Measurements from ENCODE around the gene CARMIL3. TPM values are rescaled to one million over a fixed set of nuclear protein-coding genes. Genes with fewer than 3 reads are reported as not detected.
A peak's percentile ranks its signal among the peaks of the same experiment; 100 is the strongest.

Gene CARMIL3
- total RNA-seq, 3 donors from 2014 or later: 1.4 to 2.7 (median 1.5) TPM

DNA sequence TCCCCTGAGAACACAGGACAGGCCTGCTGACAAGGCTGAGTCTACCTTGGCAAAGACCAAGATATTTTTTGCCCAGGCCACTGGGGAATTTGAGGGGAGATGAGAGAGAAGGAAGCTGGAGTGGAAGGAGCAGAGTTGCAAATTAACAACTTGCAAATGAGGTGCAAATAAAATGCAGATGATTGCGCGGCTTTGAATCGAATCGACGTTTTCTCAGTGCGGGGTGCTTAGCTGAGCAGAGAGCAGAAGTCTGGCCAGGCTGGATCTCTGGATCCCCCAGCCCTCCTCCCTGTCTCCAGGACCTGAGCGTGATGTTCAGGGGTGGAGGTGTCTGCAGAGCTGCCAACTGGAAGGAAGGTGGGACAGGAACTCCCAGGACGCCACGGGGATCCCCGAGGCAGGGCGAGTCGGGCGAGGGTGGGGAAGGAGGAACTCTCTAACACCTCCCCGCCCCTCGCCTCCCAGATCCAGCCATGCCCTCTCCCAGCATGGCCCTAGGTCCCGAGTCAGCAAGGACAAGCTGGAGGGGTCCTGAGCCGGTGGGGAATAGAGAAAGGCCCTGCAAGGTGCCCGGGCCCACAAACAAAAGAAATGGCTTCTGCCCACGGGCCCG is 527 bp upstream of the CARMIL3 start:
- no peaks in the 10 kb centered on the region for H3K9me3 ChIP-seq
- no peak for TF ChIP-seq CTCF (IDR thresholded peaks at IDR 0.05)
- H3K4me3 ChIP-seq: peak overlapping the region; percentile 40
- intact Hi-C loops (cut with DNase I, micrococcal nuclease): loop anchor here in 1 of 2 donors (10.0 kb wide), 1 partner anchor 54 kb away; no protein-coding TSS in a partner anchor
- ATAC-seq (peak; percentile 53), DNase-seq (peak in 2 of 3 donors; percentile 56 to 75)
- H3K4me1 ChIP-seq (ENCODE audit: low read depth): peaks cover 9% of the 10 kb centered on the region
- H3K36me3 ChIP-seq (ENCODE audit: low read depth): no peaks in the 10 kb centered on the region

DNA sequence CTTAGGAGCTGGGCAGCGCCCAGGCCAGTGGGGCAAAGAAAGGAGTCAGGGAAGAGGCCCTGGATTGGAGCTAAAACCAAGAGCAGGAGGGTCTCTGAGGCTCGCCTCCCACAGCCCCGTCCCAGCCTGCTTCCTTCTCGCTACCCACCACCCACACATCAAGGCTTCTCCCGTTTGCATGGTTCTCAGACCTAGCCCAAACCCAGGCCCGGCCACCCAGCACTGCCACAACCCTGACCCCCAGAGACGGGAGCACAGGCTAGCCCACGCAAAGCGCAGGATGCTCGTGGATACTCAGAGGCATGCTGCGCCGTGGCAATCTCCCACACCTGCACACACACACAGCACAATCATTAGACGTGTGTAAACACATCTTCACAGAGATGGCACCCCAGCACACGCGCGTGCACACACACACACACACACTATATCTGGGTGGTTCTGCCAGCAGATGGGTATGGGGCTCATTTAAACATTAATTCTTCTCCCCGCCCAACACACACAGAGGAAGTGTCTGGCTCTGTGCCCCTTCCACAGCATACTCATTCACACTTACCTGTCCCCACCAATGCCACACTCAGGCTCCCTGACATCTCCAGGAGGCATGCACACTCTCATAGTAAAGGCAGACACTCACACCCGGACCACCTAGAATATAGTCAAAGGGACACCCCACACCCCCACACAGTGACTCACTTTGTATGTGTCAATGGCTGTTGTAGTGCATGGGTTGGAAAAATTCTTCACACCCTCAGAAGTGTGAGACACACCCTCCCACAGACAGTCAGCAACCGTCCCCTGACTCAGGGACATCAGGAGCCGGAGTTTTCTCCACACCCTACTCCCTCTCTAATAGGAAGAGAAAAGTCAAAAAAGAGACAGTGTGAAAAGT is 1.1 kb downstream of the CARMIL3 start:
- DNase-seq: peak in 1 of 3 donors; percentile 14
- H3K4me3 ChIP-seq: no peak overlapping the region

DNA sequence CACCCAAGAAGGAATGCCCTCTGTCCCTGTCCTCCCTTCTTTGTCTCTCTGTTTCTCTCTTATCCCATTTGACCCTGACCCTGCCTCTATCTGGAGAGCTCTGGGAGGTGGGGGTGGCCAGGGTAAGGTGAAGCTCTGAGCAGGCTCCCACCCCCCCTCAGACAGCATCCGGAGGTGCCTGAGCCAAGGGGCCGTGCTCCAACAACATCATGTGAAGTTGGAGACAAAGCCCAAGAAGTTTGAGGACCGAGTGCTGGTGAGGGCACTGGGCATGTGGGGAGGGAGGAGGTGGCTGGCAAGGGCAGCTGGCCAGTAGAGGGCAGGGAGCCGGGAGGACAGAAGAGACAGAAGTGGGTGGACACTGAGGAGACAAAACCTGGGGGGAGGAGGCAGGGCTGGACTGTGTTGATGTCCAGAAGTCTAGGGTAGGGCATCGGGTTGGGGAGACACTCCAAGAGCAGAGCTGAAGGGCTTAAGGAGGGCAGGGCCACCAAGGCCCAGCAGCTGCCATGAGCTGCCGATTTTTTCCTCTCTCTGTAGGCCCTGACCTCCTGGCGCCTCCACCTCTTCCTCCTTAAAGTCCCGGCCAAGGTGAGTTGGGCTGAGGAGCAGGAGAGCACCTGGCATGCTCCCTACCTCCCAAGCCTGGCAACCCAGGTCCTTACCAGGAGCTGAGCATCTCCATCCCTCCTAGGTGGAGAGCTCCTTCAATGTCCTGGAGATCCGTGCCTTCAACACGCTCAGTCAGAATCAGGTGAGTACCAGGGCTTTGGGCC is 1.9 kb downstream of the CARMIL3 start:
- H3K9me3 ChIP-seq: no peaks in the 10 kb centered on the region
- DNase-seq (peak in 1 of 3 donors; percentile 22), ATAC-seq (no peak)
- TF ChIP-seq CTCF (IDR thresholded peaks at IDR 0.05): no peak
- intact Hi-C loops (cut with DNase I, micrococcal nuclease): loop anchor here in 1 of 2 donors (10.0 kb wide), 1 partner anchor 51 kb away; no protein-coding TSS in a partner anchor
- no peaks in the 10 kb centered on the region for H3K36me3 ChIP-seq (ENCODE audit: low read depth)
- peaks cover 11% of the 10 kb centered on the region for H3K4me1 ChIP-seq (ENCODE audit: low read depth)
- H3K4me3 ChIP-seq: no peak overlapping the region

More for the DNA sequence above, 1.1 kb downstream of the CARMIL3 start:
- no peak for ATAC-seq
- no peaks in the 10 kb centered on the region for H3K9me3 ChIP-seq
- intact Hi-C loops (cut with DNase I, micrococcal nuclease): loop anchor here in 1 of 2 donors (10.0 kb wide), 1 partner anchor 52 kb away; no protein-coding TSS in a partner anchor
- TF ChIP-seq CTCF (IDR thresholded peaks at IDR 0.05): no peak
- no peaks in the 10 kb centered on the region for H3K36me3 ChIP-seq (ENCODE audit: low read depth)
- peaks cover 9% of the 10 kb centered on the region for H3K4me1 ChIP-seq (ENCODE audit: low read depth)

DNA sequence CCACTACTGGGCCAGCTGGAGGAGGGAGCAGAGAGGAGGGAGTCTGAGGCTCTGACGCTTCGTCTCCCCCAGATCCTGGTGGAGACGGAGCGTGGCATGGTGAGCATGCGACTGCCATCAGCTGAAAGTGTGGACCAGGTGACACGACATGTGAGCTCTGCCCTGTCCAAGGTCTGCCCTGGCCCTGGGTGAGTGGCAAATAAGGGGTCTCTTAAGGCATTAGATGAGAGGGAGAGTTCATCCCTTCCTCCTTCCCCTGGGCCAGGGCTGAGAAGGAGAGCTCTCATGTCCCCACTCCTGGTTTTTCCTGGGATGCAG is 2.5 kb downstream of the CARMIL3 start:
- ATAC-seq: no peak
- intact Hi-C loops (cut with DNase I, micrococcal nuclease): loop anchor here in 1 of 2 donors (10.0 kb wide), 1 partner anchor 51 kb away; no protein-coding TSS in a partner anchor
- TF ChIP-seq CTCF (IDR thresholded peaks at IDR 0.05): no peak

DNA sequence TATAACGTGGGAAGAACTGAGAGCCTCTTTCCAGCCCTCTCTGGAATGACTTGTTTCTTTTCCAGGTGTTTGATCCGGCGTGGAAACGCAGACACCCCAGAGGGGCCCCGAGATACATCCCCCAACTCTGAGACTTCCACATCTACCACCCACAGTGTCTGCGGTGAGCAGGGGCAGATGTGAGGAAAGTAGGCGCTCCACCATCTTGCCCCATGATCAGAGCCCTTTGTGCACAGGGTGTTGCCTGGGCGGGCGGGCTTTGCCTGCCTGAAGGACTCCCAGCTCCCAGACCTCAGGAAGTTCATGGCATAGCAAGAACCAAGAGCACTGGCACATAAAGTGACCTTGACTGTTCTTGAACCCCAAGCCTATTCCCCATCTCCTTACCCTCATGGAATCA is 2.8 kb downstream of the CARMIL3 start:
- no peak for TF ChIP-seq CTCF (IDR thresholded peaks at IDR 0.05)
- no peak overlapping the region for H3K4me3 ChIP-seq
- H3K36me3 ChIP-seq (ENCODE audit: low read depth): no peaks in the 10 kb centered on the region
- peaks cover 11% of the 10 kb centered on the region for H3K4me1 ChIP-seq (ENCODE audit: low read depth)
- DNase-seq: no peak
- ATAC-seq: no peak
- H3K9me3 ChIP-seq: no peaks in the 10 kb centered on the region
- intact Hi-C loops (cut with DNase I, micrococcal nuclease): loop anchor here in 1 of 2 donors (10.0 kb wide), 1 partner anchor 50 kb away; no protein-coding TSS in a partner anchor

More for the DNA sequence above, 2.5 kb downstream of the CARMIL3 start:
- no peak overlapping the region for H3K4me3 ChIP-seq
- H3K36me3 ChIP-seq (ENCODE audit: low read depth): no peaks in the 10 kb centered on the region
- DNase-seq: no peak
- H3K4me1 ChIP-seq (ENCODE audit: low read depth): peaks cover 11% of the 10 kb centered on the region
- no peaks in the 10 kb centered on the region for H3K9me3 ChIP-seq

All from mucosa of descending colon (tissue), 3 donors.